Left colon (tissue), 2 donors: ENCODE results near the gene TYSND1. TPM values are rescaled to one million over a fixed set of nuclear protein-coding genes. Genes with fewer than 3 reads are reported as not detected.
"Not testable (repeated sequence)": the region's sequence is repeated elsewhere in the genome, so short reads cannot be mapped to it uniquely, and the experiment has no call there.

Experiments used
- ATAC-seq: fragments of 200-7000 bp; cut with Tn5 transposase; one replicate; pipeline ENCODE4 v1.9.1; 2020; ENCODE audit warnings: mild to moderate bottlenecking, moderate library complexity
- DNase-seq, 2 donors: peaks; one replicate each; pipeline ENCODE4 v3.0.0-alpha.2; 2020
- intact Hi-C, 2 donors: fragments of 100-400 bp; cut with DNase I in 1 of 2; cut with micrococcal nuclease in 1 of 2; formaldehyde crosslinking; loops; one replicate each; pipeline versions ENCODE4 v1.11.2 to v1.14.0; 2022; cut with DNase I, micrococcal nuclease
- long read RNA-seq: library from polyadenylated mRNA; unstranded; transcript quantifications from one replicate; pipeline ENCODE4 v2.0.0, GENCODE V29; 2021
- total RNA-seq, 2 donors: library from RNA; stranded (reverse); fragmentation: NEBNext Ultra II Directional; extraction: Animal tissue kit (Norgen Biotek cat#: 25700); gene quantifications; one replicate each; pipeline ENCODE4 v1.2.1, GENCODE V29; 2021
- donor health status: DM: no; HTN: no; CAD: no.
- donor health status: DM: yes; HTN: yes; CAD: no.

Gene TYSND1, protein sequence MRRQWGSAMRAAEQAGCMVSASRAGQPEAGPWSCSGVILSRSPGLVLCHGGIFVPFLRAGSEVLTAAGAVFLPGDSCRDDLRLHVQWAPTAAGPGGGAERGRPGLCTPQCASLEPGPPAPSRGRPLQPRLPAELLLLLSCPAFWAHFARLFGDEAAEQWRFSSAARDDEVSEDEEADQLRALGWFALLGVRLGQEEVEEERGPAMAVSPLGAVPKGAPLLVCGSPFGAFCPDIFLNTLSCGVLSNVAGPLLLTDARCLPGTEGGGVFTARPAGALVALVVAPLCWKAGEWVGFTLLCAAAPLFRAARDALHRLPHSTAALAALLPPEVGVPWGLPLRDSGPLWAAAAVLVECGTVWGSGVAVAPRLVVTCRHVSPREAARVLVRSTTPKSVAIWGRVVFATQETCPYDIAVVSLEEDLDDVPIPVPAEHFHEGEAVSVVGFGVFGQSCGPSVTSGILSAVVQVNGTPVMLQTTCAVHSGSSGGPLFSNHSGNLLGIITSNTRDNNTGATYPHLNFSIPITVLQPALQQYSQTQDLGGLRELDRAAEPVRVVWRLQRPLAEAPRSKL
- 10 to 100 TPM; 12.5 to 20.0 TPM for total RNA-seq
- long read RNA-seq, transcript TYSND1-202 (2 exons, 3,397 nt), result minor isoform, 12 of 77 reads
- long read RNA-seq, transcript TYSND1-201 (4 exons, 3,644 nt), result major isoform, 34 of 77 reads
- long read RNA-seq, partial matches to known transcripts, result 6 of 77 reads
- long read RNA-seq, other reads (novel, unspliced or antisense), result 20 of 77 reads

GRCh38 chr10:70146489-70147258 is at the start of gene TYSND1:
Gene TYSND1 (minus strand): TSS chr10:70146700. CDS start chr10:70146586, 114 bp downstream.
- ATAC-seq (peak; percentile 89), DNase-seq (peak; percentile 98)
- intact Hi-C loops, result no loop called here

GRCh38 chr10:70193391-70193844 is 46.9 kb upstream of the TYSND1 start:
- intact Hi-C loops, result no loop called here
- ATAC-seq (no peak), DNase-seq (no peak)

DNA sequence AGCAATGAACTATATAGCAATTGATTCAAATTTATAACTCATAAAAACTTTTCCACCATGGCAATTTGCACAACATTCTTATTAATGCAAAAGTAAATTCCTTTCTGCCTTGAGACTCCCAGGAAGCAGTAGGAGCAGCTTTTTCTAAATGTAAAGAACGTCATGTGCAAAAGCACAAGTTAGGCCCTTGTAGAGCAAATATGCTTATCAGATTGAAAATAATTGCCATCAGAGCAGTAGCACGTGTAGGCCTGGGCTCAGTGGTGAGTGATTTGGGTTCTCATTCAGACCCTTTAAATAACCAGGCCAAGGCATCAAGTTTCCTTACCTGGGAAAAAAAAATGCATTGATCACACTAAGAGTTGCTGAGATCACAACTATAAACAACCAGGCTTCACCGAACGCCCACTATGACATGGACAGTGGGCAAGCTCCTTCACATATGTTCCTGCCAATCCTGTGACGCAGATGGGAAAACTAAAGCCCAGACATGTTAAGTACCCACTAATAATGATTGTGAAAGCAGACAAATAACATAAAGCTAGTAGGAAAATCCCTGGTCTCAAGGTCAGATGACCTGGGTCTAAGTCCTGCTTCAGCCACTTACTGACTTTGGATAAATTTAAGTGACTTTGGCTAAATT is 45.9 kb upstream of the TYSND1 start:
- DNase-seq (no peak), ATAC-seq (no peak)
- intact Hi-C loops, result no loop called here

DNA sequence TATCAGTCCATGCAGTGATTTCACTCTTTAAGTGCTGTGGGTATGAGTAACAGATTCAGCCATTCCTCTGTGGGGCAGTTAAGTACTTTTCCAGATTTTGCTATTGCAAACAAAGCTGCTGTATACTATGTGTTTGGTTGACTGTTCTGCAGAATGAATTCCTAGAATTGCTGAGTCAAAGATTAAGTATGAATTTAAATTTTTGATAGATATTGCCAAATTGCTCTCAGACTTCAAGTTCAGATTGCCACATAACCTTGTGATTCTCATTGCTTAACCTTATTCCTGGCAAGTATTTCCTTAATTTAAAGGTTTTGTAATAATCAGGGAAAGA is 45.4 kb upstream of the TYSND1 start:
- intact Hi-C loops, result no loop called here

DNA sequence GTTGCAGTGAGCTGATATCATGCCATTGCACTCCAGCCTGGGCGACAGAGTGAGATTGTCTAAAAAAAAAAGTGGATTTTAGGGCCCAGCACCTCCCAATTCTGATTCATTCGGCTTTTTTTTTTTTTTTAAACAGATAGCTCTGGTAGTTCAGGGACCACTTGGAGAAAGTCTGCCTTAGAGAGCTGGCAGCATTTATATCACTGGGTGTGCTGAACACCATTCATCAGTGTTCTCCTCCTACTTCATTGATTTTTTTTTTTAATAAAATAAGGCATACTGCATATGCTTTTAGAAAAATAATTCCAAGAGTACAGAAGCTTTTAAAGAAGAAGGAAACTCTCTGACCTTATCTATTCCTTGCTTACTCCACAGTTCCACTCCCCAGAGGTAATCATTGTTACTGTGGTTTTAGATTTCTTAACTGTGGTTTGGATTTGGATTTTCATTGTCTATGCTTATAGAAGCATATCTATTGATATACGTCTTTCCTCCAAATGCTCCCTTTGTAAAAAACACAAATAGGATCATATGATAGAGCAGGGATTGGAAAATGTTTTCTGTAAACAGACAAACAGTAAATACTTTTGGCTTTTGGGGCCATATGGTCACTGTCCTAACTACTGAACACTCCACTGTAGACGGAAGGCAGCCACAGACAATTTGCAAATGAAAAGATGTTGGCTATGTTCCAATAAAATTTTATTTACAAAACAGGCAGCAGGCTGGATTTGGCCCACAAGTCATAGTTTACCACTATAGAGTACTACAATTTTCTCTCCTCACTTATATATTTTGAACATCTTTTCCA is 44.9 kb upstream of the TYSND1 start:
- DNase-seq, result no peak
- intact Hi-C loops, result no loop called here
- ATAC-seq, result no peak

More for the DNA sequence above, 45.4 kb upstream of the TYSND1 start:
- ATAC-seq (no peak), DNase-seq (no peak)

- no peak for DNase-seq
- no peak for ATAC-seq
- intact Hi-C loops, result no loop called here
Measured at GRCh38 chr10:70190581-70190980, 44.1 kb upstream of the TYSND1 start.

DNA sequence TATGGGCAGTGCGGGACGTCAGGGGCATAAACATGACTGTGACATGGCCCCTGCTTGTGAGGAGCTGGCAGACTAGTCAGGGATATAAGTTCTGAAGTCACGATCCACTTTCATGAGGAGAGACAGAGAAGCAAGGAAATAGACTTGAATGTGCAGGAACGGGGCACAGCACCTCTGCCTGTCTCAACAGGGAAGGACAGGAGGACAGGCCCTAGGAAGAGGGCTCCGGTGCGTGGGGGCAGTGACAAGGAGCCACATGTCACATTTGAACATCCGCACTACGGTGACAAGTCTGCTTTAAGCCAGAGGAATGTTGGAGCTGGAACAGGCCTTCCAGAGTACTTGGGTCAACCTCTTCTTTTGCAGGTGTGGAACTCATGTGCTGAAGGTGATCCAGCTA is 43.6 kb upstream of the TYSND1 start:
- DNase-seq (no peak), ATAC-seq (no peak)
- intact Hi-C loops, result no loop called here

DNA sequence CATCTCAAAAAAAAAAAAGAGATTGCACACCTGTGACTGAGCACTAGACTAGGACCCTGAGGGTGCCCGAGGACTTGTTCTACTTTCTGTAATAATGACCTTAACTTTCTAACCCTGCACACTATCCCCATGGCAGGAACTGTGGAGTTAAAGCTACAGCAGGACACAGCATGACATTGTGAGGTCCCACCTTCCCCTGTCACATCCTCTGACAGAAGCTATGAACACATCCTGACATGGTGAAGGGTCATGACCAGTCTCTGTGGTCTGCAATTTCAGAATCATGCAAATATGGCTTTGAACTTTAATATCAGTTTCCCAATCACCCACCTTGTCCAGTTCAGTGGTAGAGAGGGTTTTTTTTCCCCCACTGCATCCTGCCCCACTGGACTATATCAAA is 42.3 kb upstream of the TYSND1 start:
- no peak for DNase-seq
- intact Hi-C loops, result no loop called here
- ATAC-seq, result no peak

- ATAC-seq (no peak), DNase-seq (no peak)
- intact Hi-C loops, result no loop called here
Measured at GRCh38 chr10:70186571-70186970, 40.1 kb upstream of the TYSND1 start.

GRCh38 chr10:70186090-70186489 is 39.6 kb upstream of the TYSND1 start:
- ATAC-seq (peak; percentile 50), DNase-seq (no peak)
- intact Hi-C loops, result no loop called here

DNA sequence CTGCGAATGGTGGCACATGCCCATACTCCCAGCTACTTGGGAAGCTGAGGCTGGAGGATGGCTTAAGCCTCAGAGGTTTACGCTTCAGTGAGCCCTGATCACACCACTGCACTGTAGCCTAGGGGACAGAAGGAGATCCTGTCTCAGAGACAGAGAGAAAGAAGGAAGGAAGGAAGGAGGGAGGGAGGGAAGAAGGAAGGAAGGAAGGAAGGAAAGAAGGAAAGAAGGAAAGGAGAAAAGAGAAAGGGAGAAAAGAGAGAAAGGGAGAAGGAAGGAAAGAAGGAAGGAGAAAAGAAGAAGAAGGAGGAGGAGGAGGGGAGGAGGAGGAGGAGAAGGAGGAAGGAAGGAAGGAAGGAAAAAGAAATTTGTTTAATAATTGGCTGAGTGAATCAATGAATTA is 36.8 kb upstream of the TYSND1 start:
- ATAC-seq (no peak), DNase-seq (no peak)
- intact Hi-C loops, result no loop called here

GRCh38 chr10:70179209-70179608 is 32.7 kb upstream of the TYSND1 start:
- intact Hi-C loops, ATAC-seq, DNase-seq: not testable (repeated sequence)

- DNase-seq (no peak), ATAC-seq (no peak)
- intact Hi-C loops, result no loop called here
Measured at GRCh38 chr10:70178139-70178725, 31.7 kb upstream of the TYSND1 start.

DNA sequence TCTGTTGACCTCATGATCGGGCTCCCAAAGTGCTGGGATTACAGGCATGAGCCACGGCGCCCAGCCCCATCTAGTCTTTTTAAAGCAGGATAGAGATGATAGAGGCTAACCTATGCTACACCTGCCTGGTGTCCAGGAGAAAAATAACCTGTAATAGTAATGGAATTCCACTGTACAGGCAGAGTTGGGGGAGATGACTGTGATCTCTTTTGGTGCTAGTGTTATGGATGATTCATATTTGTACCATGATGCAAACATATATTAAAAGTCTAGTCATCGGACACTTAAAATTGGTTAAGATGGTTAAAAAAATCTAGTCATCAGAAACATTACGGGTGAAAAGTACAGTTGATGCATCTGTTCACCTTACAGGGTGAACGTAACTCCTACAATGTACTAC is 29.9 kb upstream of the TYSND1 start:
- DNase-seq, result no peak
- intact Hi-C loops, result no loop called here
- ATAC-seq, result no peak

DNA sequence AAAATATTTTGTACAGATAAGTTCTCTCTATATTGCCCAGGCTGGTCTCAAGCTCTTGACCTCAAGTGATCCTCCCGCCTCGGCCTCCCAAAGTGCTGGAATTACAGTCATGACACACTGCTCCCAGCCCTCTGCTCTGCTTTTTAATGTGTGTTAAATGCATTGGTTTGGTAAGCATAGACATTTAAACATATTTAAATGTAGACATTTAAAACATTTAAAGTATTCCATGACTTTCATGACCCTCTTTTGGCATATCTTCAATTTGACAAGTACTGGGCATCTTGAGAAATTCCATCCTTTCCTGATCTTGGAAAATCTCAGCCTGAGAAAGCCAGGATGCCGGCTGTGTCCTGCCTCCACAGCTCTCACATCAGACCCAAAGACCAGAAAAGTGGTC is 29.0 kb upstream of the TYSND1 start:
- no peak for DNase-seq

GRCh38 chr10:70174058-70174741 is 27.7 kb upstream of the TYSND1 start:
- DNase-seq (peak in 1 of 2 donors; percentile 36), ATAC-seq (peak; percentile 13)
- intact Hi-C loops, result no loop called here

More for the DNA sequence above, 29.0 kb upstream of the TYSND1 start:
- ATAC-seq, result no peak
- intact Hi-C loops, result no loop called here

- peak; percentile 44 for ATAC-seq
- intact Hi-C loops, result no loop called here
- no peak for DNase-seq
Measured at GRCh38 chr10:70169649-70170364, 23.3 kb upstream of the TYSND1 start.
